Tibial artery (tissue), 4 donors: Measurements from ENCODE around the gene SULF2.

Experiments used
- DNase-seq, 2 donors: peaks; one replicate each; pipeline ENCODE4 v3.0.0-alpha.2; 2019
- H3K27ac ChIP-seq, 2 donors: fragments of 200-600 bp; sonication (generic) in 1 of 2; 1 replicate in 1 of 2; 2 replicates in 1 of 2; pipeline ENCODE4 v1.5.1; 2018 to 2019; ENCODE audit warnings: mild to moderate bottlenecking in 1 of 2
- H3K27me3 ChIP-seq, 2 donors: fragments of 200-600 bp; sonication (generic) in 1 of 2; one replicate each; pipeline versions ENCODE4 v1.5.1 to v1.6.0; 2016 to 2019
- H3K36me3 ChIP-seq, 3 donors: fragments of 200-600 bp; sonication (generic) in 2 of 3; one replicate each; pipeline ENCODE4 v1.5.1; 2016 to 2019; ENCODE audit warnings: mild to moderate bottlenecking in 2 of 3
- H3K4me1 ChIP-seq, 4 donors: fragments of 200-600 bp; sonication (generic) in 2 of 4; 1 replicate in 3 of 4; 2 replicates in 1 of 4; pipeline ENCODE4 v1.5.1; 2016 to 2019
- H3K4me3 ChIP-seq, 2 donors: fragments of 200-600 bp; sonication (generic) in 1 of 2; 1 replicate in 1 of 2; 2 replicates in 1 of 2; pipeline ENCODE4 v1.5.1; 2018 to 2019; ENCODE audit warnings: mild to moderate bottlenecking in 2 of 2
- H3K9me3 ChIP-seq, 3 donors: fragments of 200-600 bp; sonication (generic) in 1 of 3; one replicate each; pipeline ENCODE4 v1.5.1; 2016 to 2019
- intact Hi-C: fragments of 100-400 bp; cut with DNase I; formaldehyde crosslinking; loops from one replicate; pipeline ENCODE4 v1.15.0; 2023; ENCODE audit warnings: low total_unique reads
- TF ChIP-seq, protein P1 (sequence below), 2 experiments: fragments of 200-600 bp in 1 of 2; fragments of 450-650 bp in 1 of 2; IDR thresholded peaks; one replicate each; pipeline ENCODE4 v1.5.1; 2017 to 2019; ENCODE audit warnings: antibody characterized with exemption in 2 of 2, mild to moderate bottlenecking in 1 of 2, moderate library complexity in 1 of 2

The SULF2 gene

DNA sequence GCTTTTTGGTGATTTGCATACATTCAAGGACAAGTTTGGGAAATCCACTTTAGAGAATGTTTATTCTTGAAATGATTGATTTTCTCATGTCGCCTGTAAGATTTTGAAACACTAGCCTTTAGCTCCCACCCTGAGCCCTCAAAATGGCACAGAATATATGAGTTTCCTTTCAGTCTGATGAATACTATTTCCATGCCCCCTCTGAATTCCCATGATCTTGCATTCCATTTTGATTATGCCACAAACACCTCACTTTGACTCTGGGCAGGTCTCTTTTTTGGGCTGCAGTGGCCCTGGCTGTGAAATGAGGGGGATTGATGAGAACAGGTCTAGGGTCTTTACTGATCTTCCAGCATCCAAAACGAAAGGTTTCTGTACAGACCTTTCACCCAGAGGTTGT lies 50.4 kb downstream of the SULF2 start:
- H3K36me3 ChIP-seq = peaks cover 0 to 20% (median 15%) of the 10 kb centered on the region in 3 donors
- intact Hi-C loops = no loop called here
- no peak overlapping the region for H3K27ac ChIP-seq
- H3K9me3 ChIP-seq = no peaks in the 10 kb centered on the region
- no peak overlapping the region for H3K4me3 ChIP-seq
- no peaks in the 10 kb centered on the region for H3K27me3 ChIP-seq
- DNase-seq = no peak
- H3K4me1 ChIP-seq = no peaks in the 10 kb centered on the region
- TF ChIP-seq, protein P1, sequence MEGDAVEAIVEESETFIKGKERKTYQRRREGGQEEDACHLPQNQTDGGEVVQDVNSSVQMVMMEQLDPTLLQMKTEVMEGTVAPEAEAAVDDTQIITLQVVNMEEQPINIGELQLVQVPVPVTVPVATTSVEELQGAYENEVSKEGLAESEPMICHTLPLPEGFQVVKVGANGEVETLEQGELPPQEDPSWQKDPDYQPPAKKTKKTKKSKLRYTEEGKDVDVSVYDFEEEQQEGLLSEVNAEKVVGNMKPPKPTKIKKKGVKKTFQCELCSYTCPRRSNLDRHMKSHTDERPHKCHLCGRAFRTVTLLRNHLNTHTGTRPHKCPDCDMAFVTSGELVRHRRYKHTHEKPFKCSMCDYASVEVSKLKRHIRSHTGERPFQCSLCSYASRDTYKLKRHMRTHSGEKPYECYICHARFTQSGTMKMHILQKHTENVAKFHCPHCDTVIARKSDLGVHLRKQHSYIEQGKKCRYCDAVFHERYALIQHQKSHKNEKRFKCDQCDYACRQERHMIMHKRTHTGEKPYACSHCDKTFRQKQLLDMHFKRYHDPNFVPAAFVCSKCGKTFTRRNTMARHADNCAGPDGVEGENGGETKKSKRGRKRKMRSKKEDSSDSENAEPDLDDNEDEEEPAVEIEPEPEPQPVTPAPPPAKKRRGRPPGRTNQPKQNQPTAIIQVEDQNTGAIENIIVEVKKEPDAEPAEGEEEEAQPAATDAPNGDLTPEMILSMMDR (IDR thresholded peaks at IDR 0.05) = no peak

DNA sequence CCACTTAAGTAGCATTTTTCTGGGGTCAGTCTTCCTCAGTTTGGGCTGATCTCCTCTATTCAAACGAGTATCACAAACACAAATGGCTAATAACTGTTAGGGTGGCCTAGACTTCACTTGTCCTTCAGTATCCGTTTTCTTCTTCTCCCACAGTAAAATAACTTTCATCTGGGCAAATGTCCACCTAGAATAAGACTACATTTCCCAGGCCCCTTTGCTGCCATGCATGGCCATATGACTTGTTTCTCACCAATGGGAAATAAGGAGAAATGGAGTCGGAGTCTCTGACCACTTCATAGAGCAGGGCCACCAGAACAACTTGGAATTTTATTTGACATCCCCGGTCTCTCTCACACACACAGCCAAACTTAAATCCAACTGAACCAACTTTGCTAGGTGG lies 51.4 kb downstream of the SULF2 start:
- TF ChIP-seq, protein P1 (IDR thresholded peaks at IDR 0.05) = no peak
- Histone ChIP-seq H3K4me3 (no peak overlapping the region), H3K27me3 (no peaks in the 10 kb centered on the region), H3K4me1 (no peaks in the 10 kb centered on the region), H3K36me3 (peaks cover 0 to 20% (median 15%) of the 10 kb centered on the region in 3 donors), H3K27ac (no peak overlapping the region), H3K9me3 (no peaks in the 10 kb centered on the region)
- intact Hi-C loops = no loop called here
- no peak for DNase-seq

DNA sequence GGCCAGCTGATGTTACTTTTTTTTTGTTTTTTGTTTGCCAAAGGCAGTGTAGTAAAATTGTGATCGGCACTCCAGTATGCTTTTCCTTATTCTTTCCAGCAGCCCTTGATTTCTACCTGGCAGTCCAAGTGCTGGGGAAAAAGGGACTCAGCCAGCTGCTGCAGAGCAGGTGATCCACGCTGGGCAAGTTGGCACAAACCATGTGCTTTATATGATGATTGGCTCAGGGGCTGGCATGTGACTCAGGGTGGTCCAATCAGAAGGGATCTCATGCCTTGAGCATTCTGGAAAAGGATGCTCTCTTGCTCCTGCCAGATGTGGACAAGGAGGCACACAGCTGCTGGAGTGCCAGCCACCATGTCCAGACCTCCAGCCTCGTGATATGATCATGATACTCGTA lies 54.5 kb downstream of the SULF2 start:
- no peak for DNase-seq
- Histone ChIP-seq H3K4me3 (no peak overlapping the region), H3K27ac (no peak overlapping the region), H3K9me3 (no peaks in the 10 kb centered on the region), H3K27me3 (no peaks in the 10 kb centered on the region), H3K4me1 (no peaks in the 10 kb centered on the region), H3K36me3 (peaks cover 0 to 8% (median 7%) of the 10 kb centered on the region in 3 donors)
- intact Hi-C loops = no loop called here
- TF ChIP-seq, protein P1 (IDR thresholded peaks at IDR 0.05) = no peak

DNA sequence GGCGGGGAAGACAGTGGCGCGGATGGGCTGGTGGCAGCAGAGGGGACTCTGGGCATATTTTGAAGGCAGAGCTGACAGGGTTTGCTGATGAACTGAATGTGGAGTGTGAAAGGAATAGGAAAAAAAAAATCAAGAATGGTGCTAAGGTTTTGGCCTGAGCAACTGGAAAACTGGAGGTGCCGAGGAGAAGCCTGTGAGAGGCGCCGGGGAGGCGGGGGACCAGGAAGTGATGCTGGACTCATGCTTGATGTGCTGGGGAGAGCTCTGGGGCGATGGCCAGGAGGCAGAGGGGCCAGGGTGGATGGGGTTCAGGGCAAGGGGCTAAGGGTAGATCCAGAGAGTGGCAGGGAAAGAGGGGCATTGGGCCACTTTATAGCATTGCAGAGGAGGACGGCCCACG lies 55.8 kb downstream of the SULF2 start:
- H3K27ac ChIP-seq = no peak overlapping the region
- H3K9me3 ChIP-seq = no peaks in the 10 kb centered on the region

DNA sequence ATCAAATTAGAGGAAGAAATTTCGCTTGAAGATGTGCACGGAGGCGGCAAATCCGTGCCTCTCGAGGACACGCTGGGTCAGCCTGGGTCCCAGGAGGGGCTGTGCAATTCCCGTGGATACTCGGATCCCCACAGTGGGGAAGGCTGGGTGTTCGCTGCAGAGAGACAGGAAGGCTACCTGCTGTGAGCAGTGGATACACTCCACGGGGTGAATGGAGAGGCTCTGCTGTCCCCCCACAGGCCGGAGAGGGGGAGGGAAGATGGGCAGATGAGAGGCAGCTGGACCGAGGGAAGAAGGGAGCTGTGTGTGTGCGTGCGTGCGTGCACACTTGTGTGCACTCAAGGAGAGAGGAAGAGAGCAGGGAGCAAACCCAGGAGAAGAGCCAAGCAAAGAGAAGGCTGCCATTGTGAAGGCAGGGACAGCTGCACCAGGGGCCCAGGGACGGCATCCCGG lies 57.3 kb downstream of the SULF2 start:
- no peak overlapping the region for H3K4me3 ChIP-seq
- no peaks in the 10 kb centered on the region for H3K36me3 ChIP-seq
- H3K4me1 ChIP-seq = no peaks in the 10 kb centered on the region
- H3K27me3 ChIP-seq = no peaks in the 10 kb centered on the region
- TF ChIP-seq, protein P1 (IDR thresholded peaks at IDR 0.05) = no peak
- no peaks in the 10 kb centered on the region for H3K9me3 ChIP-seq
- no peak overlapping the region for H3K27ac ChIP-seq
- intact Hi-C loops = loop anchor here (10.0 kb wide), 1 partner anchor 1333 kb away; no protein-coding TSS in a partner anchor
- DNase-seq = no peak

More for the DNA sequence above, 55.8 kb downstream of the SULF2 start:
- intact Hi-C loops = loop anchor here (10.0 kb wide), 1 partner anchor 1335 kb away; no protein-coding TSS in a partner anchor
- TF ChIP-seq, protein P1 (IDR thresholded peaks at IDR 0.05) = no peak
- DNase-seq = no peak
- Histone ChIP-seq H3K27me3 (no peaks in the 10 kb centered on the region), H3K36me3 (no peaks in the 10 kb centered on the region), H3K4me3 (no peak overlapping the region), H3K4me1 (no peaks in the 10 kb centered on the region)
